HG03457 (cell line): ENCODE measurements around the gene MSANTD1.

Source experiments
- ATAC-seq: cut with Tn5 transposase; IDR thresholded peaks from one replicate; pipeline ENCODE4 v1.9.1; 2021; ENCODE audit warnings: moderate number of reproducible peaks; ENCODE audit not compliant: unreplicated experiment

MSANTD1 gene

DNA sequence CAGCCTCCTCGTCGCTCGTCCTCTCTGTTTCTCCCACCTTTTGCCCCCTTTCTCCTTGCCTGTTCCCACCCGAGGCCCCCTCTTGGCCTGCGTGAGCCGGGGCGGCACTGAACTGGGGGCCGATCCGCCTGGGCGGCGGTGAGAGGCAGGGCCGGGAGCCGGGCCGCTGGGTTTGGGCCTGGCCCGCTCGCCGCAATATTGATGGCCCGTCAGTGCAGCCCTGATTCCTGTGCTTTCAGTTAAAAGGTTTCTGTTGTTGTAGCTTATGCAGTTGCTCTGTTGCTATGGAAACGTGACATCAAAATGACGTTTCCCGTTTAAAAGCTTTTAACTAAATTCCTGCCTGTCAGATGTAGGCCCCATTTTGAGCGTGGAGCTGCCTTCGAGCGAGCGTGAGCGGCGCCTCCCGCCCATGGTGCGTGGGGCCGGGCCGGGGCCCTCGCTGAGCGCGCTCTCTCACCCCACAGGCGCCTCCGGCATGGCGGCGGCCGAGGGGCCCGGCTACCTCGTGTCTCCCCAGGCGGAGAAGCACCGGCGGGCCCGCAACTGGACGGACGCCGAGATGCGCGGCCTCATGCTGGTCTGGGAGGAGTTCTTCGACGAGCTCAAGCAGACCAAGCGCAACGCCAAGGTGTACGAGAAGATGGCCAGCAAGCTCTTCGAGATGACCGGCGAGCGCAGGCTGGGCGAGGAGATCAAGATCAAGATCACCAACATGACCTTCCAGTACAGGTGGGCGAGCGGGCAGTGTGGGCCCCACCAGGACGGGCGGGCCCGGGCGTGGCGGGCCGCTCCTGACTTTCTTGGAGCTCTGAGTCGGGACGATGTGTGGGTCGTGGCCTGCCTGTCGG is at the start of gene MSANTD1:
Gene MSANTD1, plus strand, starts transcription at position 349 of the 851 bp plus-strand sequence. Its CDS starts 64 bp downstream, at position 413.
- ATAC-seq = no peak

DNA sequence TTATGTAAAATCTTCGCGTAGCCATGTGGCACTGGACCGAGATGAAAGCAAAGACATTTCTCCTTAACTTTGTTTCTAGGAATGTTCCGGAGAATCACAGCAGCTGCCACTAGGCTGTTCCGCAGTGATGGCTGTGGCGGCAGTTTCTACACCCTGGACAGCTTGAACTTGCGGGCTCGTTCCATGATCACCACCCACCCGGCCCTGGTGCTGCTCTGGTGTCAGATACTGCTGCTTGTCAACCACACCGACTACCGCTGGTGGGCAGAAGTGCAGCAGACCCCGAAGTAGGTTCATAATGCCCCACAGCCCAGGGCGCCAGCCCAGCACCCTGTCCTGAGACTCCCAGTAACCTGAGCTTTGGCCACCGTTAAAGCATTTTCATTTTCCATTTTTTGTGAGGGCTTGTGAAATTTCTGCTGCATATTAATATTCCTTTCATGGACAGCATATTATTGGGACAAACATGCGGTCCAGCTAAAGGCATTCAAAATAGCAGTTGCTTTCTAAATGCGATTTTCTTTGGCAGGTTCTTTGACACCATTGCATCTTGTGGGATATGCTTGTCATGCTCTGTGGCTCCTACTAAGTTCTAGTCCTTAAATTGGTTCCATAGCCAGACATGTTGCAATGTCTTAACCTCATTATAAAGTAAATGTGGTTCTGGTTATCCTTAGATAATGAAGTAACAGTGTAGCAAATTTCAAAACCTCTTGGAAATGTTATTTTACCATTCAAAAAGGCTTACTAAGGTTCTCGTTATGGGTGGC is 49.1 kb upstream of the MSANTD1 start:
- no peak for ATAC-seq

GRCh38 chr4:3200423-3201090 is 48.4 kb upstream of the MSANTD1 start:
- ATAC-seq = no peak

DNA sequence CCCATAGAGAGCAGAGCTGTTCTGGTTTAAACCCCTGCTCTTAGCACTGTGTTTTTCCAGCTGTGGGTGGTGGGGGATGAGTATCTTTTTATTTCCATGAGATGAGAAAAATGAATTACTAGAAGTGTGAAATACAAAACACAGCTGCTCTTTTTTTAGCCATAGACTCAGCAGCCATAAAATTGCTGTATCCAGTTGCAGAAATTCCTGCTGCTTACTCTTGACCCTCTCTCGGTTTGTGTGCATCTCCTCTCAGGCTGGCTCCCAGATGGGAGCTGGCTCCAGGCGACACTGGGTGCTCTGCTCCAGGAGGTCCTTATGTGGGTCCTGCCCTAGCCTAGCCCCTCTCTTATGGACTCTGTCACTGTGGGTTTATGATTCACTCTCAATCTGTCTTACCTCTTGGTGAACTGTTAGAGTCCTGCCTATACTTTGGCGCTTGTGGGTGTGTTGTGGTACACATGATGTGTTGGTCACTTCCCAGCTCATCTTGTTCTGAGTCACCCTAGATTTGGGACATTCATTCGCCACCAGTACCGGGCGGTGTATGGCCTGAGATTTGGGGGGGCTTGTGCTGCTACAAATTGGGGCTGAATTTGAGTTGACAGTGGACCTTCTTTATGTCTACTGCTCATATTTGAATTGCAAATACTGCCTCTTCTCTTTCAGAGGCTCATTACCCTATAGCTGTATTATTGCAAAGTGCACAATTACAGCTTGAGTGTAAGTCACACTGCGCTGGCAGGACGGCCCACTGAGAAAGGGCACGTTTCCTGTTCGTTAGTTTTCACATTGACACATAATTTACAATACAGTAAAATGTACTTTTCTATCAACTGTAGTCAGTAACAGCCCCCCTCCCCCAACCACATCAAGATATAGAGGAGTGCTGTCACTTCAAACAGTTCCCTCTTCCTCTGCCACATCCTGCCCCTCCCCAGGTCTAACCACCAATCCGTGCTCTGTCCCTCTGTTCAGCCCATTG is 46.9 kb upstream of the MSANTD1 start:
- peak; percentile 38 for ATAC-seq

DNA sequence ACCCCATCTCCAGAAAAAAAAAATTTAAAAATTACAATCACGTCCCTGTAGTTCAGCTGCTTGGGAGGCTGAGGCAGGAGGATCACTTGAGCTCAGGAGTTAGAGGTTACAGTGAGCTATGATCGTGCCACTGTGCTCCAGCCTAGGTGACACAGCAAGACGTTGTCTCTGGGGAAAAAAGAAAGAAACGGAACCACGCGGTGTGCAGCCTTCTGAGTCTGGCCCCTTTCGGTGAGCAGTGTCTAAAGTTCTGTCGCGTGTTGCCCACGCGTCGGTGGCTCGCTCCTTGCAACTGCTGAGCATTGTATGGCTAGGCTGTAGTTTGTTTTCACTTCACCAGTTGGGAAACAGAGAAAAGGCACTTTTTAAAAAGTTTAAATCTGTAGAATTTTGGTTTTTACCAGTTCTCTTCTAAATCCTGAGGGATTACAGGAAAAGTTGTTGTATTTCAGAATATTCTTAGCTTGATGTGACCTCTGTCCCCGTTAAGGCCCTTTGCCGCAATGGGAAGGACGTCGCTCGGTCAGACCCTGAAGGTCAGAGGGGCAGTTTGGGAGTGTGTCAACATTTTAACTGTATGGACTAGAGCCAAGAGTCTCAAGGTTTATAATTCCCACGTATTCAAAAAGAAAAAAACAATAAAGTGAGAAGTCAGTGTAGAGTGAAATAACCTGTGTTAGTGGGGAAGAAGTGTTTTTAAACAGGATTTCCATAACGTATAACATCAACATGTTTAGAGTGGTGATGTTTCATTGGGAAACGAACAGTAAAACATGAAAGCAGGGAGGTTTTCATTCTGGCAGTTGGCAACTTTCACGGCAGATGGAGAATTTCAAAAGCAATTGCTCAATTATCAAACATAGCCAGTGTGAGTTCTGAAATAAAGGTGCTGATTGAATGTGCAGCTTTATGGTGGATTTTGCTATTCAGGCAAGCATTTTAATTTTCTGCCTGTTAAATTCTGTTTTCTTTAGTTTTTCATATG is 45.8 kb upstream of the MSANTD1 start:
- ATAC-seq = no peak

GRCh38 chr4:3203971-3204431 is 45.0 kb upstream of the MSANTD1 start:
- ATAC-seq = no peak

DNA sequence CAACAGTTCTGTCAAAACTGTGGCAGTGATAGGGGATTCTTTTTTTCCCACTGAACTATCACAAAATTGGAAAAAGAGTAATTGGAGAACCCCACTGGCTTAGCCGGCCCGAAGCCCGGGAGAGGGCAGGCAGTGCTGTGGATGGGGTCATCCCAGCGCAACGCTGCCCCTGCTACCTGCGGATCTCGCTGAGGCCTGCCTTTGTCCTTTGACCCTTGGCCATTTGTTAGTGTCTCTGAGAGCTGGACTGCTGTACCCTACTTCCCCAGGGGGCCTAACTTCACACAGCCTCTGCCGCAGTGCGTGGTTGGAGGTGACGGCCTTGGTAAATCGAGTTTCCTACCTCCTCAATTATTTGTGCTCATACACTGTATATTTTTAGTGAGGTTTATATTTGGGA is 43.0 kb upstream of the MSANTD1 start:
- no peak for ATAC-seq

- ATAC-seq = no peak
These were observed 42.4 kb upstream of the MSANTD1 start for GRCh38 chr4:3206439-3207100.

- ATAC-seq = no peak
These were observed 41.4 kb upstream of the MSANTD1 start for GRCh38 chr4:3207531-3208037.

DNA sequence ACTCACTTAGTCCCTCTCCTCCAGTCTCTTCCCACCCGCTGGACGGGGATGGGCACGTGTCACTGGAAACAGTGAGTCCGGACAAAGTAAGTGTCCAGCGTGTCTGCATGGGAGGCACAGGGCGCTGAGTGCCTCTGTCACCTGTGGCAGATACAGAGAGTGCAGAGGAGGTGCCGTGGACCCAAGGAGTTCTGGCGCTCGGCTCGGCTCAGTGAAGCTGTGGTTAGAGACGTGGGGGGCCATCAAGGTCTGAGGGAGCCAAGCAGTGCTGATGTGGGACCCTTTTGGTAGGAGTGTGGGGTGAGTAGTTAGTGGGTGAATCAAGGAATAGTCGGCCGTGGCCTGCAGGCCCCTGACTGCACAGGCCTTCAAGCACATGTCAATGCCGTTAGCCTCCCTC is 40.1 kb upstream of the MSANTD1 start:
- no peak for ATAC-seq

DNA sequence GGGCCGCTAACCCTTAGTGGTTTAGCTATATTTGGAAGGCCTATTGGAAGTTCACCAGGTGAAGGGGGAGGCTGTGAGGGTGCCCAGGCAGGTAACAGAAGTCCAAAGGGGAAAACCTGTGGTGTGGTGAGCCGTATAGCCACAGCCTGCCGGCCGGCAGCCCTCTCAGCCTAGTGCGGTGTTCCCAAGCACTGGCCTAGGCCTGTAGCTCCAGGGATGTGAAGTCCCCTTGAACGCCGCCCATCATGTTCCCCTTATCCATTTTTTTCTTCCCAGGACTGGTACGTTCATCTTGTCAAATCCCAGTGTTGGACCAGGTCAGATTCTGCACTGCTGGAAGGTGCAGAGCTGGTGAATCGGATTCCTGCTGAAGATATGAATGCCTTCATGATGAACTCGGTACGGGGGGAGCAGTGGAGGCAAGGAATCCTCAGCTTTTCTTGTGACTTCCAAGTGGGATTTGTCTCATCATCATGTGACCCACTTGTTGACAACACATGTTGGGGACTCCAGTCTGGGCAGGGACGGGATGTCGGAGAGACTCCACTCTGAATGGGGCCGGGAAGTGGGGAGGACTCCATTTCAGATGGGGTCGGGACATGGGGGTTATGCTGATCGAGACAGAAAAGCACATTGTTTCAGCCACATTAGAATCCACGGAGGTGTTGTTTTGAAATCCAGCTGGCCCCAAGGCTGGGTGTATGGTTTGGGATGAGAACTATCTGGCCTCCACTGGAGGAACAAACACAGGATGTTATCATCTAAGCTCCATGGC is 39.2 kb upstream of the MSANTD1 start:
- no peak for ATAC-seq

DNA sequence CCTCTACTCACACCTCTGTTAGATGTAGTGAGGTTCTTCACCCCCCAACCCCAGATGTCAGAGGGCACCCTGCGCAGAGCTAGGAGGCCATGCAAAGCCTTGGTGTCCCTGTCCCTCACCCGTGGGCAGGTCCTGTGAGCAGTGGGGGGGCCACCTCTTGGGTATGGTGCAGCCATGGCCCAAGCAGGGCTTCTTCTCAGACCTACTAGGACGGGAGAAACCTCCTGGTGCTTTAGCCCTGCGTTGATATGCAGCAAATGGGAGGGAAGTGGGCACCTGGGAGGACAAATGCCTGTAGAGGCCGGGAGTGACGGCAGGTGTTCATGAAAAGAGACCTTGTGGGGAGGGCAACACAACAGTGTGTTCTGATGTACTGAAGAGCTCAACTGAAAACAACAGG is 38.5 kb upstream of the MSANTD1 start:
- no peak for ATAC-seq

DNA sequence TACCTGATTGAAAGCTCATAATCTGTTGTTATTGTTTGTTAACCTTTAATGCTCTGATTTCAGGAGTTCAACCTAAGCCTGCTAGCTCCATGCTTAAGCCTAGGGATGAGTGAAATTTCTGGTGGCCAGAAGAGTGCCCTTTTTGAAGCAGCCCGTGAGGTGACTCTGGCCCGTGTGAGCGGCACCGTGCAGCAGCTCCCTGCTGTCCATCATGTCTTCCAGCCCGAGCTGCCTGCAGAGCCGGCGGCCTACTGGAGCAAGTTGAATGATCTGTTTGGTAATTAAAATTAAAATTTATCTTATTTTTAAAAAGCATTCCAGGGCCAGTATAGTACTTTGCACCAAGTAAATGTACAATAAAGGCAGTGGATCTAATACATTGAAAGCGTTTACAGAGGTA is 37.1 kb upstream of the MSANTD1 start:
- no peak for ATAC-seq

- no peak for ATAC-seq
These were observed 36.4 kb upstream of the MSANTD1 start for GRCh38 chr4:3212391-3213105.

- no peak for ATAC-seq
These were observed 35.9 kb upstream of the MSANTD1 start for GRCh38 chr4:3213106-3213425.

DNA sequence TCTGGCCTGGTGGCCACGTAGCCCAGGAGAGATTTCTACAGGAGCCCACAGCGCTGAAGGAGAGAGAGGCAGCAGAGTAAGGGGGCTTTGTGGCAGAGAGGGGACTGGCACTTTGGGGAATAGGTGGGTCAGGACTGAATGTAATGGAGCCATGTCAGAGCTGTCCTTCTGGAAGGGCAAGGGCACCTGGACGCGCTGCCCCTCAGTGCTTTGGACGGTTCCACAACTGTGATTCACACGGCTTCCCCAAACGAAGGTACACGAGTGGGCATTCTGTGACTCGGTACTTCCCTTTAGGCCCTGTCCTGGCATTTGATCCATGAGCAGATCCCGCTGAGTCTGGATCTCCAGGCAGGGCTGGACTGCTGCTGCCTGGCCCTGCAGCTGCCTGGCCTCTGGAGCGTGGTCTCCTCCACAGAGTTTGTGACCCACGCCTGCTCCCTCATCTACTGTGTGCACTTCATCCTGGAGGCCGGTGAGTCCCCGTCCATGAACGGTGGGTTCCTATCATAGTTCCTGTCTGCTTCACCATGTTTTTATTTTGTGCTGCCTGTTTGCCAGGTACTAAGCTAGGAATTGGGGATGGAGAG is 35.2 kb upstream of the MSANTD1 start:
- no peak for ATAC-seq

DNA sequence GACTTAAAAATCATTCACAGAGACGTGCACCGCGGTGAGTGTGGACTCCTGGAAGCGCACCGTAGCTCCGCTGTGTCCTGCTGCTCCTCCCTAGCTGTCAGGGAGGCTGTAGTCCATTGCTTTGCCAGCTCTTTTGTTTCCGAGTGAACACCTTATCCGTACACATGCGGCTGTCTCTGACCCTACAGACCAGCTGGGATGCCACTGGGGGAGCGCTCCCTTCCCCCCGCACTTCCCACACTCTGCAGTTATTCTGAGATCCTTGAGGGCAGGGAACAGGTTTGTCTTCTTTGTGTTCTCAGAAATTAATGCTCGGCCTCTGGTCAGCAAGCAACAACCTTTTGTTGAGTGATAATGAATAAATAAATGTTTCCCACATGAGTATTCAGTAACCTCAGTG is 33.7 kb upstream of the MSANTD1 start:
- ATAC-seq = no peak
